ENCODE data around the gene CYP27B1.

Gene CYP27B1

GRCh38 chr12:57765003-57765697, 1.7 kb downstream of the CYP27B1 start:
- peak; percentile 53 for DNase-seq

GRCh38 chr12:57764662-57765002, 2.2 kb downstream of the CYP27B1 start:
- DNase-seq: no peak

- DNase-seq: no peak
Measured at GRCh38 chr12:57763881-57764661, 2.8 kb downstream of the CYP27B1 start.

- DNase-seq: no peak
Measured at GRCh38 chr12:57762463-57762862, 4.4 kb downstream of the CYP27B1 start.

GRCh38 chr12:57761391-57761998, 5.4 kb downstream of the CYP27B1 start:
- no peak for DNase-seq

- no peak for DNase-seq
Measured at GRCh38 chr12:57760347-57760982, 6.4 kb downstream of the CYP27B1 start.

GRCh38 chr12:57759360-57759980, 7.4 kb downstream of the CYP27B1 start:
- DNase-seq: no peak

GRCh38 chr12:57758552-57759359, 8.1 kb downstream of the CYP27B1 start:
- no peak for DNase-seq

- no peak for DNase-seq
Measured at GRCh38 chr12:57757771-57758170, 9.1 kb downstream of the CYP27B1 start.

GRCh38 chr12:57756406-57757341, 10.2 kb downstream of the CYP27B1 start:
- DNase-seq: peak; percentile 58

- peak; percentile 48 for DNase-seq
Measured at GRCh38 chr12:57755454-57756372, 11.2 kb downstream of the CYP27B1 start.

GRCh38 chr12:57755194-57755453, 11.8 kb downstream of the CYP27B1 start:
- DNase-seq: no peak

GRCh38 chr12:57754411-57755193, 12.3 kb downstream of the CYP27B1 start, which contains the start of gene MARCHF9:
MARCHF9 (plus strand) TSS chr12:57755103; CDS start chr12:57755529, 426 bp downstream.
- DNase-seq: peak; percentile 81

GRCh38 chr12:57753756-57754337, 13.0 kb downstream of the CYP27B1 start:
- no peak for DNase-seq

- no peak for DNase-seq
Measured at GRCh38 chr12:57752668-57753000, 14.2 kb downstream of the CYP27B1 start.

GRCh38 chr12:57751788-57752667, 14.8 kb downstream of the CYP27B1 start, which contains the start of gene CDK4:
CDK4 (minus strand) TSS chr12:57752310; CDS start chr12:57751717, 593 bp downstream.
- peak; percentile 99 for DNase-seq

GRCh38 chr12:57751432-57751787, 15.5 kb downstream of the CYP27B1 start:
- no peak for DNase-seq
